ENCODE data around the gene PPFIA2. TPM values are rescaled to one million over a fixed set of nuclear protein-coding genes. Genes with fewer than 3 reads are reported as not detected.

PPFIA2 gene
- polyA plus RNA-seq, 3 donors = not detected

GRCh38 chr12:81492131-81492720 lies 266.9 kb downstream of the PPFIA2 start:
- 86% methylated on average over 1 of the region's 2 CpGs for WGBS (ENCODE audit: insufficient coverage)
- no peak overlapping the region for H3K27ac ChIP-seq (ENCODE audit: low read depth in 1 of 2, low read length in 2 of 2)
- DNase-seq = no peak
- no peaks in the 10 kb centered on the region for H3K27me3 Mint-ChIP-seq (ENCODE audit: low read depth in 3 of 3)
- H4K20me1 ChIP-seq (ENCODE audit: insufficient read depth, low read length) = no peaks in the 10 kb centered on the region
- no peaks in the 10 kb centered on the region for H3K4me1 ChIP-seq (ENCODE audit: control insufficient read depth in 1 of 2, insufficient read depth in 2 of 2, low read length in 2 of 2)
- no peak overlapping the region for H2AFZ ChIP-seq (ENCODE audit: insufficient read depth, low read depth, low read length, poor library complexity, severe bottlenecking)
- H3K36me3 Mint-ChIP-seq = no peaks in the 10 kb centered on the region
- peaks cover 0 to 1% (median 0%) of the 10 kb centered on the region in 7 donors for H3K9me3 Mint-ChIP-seq
- H3K9me3 ChIP-seq (replicated peaks in 1 of 2; ENCODE audit: control insufficient read depth in 1 of 2, insufficient read depth in 1 of 2, low read length in 2 of 2) = no peaks in the 10 kb centered on the region
- H3K4me3 ChIP-seq (replicated peaks in 1 of 3; ENCODE audit: low read depth in 2 of 3, low read length in 3 of 3) = no peak overlapping the region
- intact Hi-C loops (cut with micrococcal nuclease) = no loop called here
- H3K4me1 Mint-ChIP-seq = no peaks in the 10 kb centered on the region
- no peaks in the 10 kb centered on the region for H3K79me2 ChIP-seq (ENCODE audit: insufficient read depth, low read length)
- no peak overlapping the region for H3K4me2 ChIP-seq (replicated peaks; ENCODE audit: extremely low read depth, low read length, poor library complexity, severe bottlenecking)
- H3K9ac ChIP-seq (ENCODE audit: insufficient read depth, low read length, poor library complexity, severe bottlenecking) = no peak overlapping the region
- no peak overlapping the region for H3K27ac Mint-ChIP-seq
- H3K36me3 ChIP-seq (replicated peaks in 1 of 2; ENCODE audit: control insufficient read depth in 1 of 2, insufficient read depth in 2 of 2, low read length in 2 of 2) = no peaks in the 10 kb centered on the region
- H3K4me3 Mint-ChIP-seq = no peak overlapping the region
- no peaks in the 10 kb centered on the region for H3K27me3 ChIP-seq (ENCODE audit: control insufficient read depth in 2 of 2, insufficient read depth in 2 of 2, low read length in 2 of 2)
- TF ChIP-seq, protein P1, sequence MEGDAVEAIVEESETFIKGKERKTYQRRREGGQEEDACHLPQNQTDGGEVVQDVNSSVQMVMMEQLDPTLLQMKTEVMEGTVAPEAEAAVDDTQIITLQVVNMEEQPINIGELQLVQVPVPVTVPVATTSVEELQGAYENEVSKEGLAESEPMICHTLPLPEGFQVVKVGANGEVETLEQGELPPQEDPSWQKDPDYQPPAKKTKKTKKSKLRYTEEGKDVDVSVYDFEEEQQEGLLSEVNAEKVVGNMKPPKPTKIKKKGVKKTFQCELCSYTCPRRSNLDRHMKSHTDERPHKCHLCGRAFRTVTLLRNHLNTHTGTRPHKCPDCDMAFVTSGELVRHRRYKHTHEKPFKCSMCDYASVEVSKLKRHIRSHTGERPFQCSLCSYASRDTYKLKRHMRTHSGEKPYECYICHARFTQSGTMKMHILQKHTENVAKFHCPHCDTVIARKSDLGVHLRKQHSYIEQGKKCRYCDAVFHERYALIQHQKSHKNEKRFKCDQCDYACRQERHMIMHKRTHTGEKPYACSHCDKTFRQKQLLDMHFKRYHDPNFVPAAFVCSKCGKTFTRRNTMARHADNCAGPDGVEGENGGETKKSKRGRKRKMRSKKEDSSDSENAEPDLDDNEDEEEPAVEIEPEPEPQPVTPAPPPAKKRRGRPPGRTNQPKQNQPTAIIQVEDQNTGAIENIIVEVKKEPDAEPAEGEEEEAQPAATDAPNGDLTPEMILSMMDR (IDR thresholded peaks at IDR 0.05) = no peak

- no peaks in the 10 kb centered on the region for H4K20me1 ChIP-seq (ENCODE audit: insufficient read depth, low read length)
- WGBS (ENCODE audit: insufficient coverage) = no CpG with 5 or more reads among the region's 5 CpGs
- H3K27ac Mint-ChIP-seq = no peak overlapping the region
Observed at GRCh38 chr12:81472934-81473333, 286.2 kb downstream of the PPFIA2 start.

More at GRCh38 chr12:81472934-81473333, 286.2 kb downstream of the PPFIA2 start:
- intact Hi-C loops (cut with micrococcal nuclease) = no loop called here
- Histone ChIP-seq H3K27me3 (ENCODE audit: control insufficient read depth in 2 of 2, insufficient read depth in 2 of 2, low read length in 2 of 2) (no peaks in the 10 kb centered on the region), H3K36me3 (replicated peaks in 1 of 2; ENCODE audit: control insufficient read depth in 1 of 2, insufficient read depth in 2 of 2, low read length in 2 of 2) (no peaks in the 10 kb centered on the region), H3K4me1 (ENCODE audit: control insufficient read depth in 1 of 2, insufficient read depth in 2 of 2, low read length in 2 of 2) (no peaks in the 10 kb centered on the region), H3K79me2 (ENCODE audit: insufficient read depth, low read length) (no peaks in the 10 kb centered on the region), H3K27ac (ENCODE audit: low read depth in 1 of 2, low read length in 2 of 2) (no peak overlapping the region), H3K4me3 (replicated peaks in 1 of 3; ENCODE audit: low read depth in 2 of 3, low read length in 3 of 3) (no peak overlapping the region), H3K9me3 (replicated peaks in 1 of 2; ENCODE audit: control insufficient read depth in 1 of 2, insufficient read depth in 1 of 2, low read length in 2 of 2) (no peaks in the 10 kb centered on the region), H3K4me2 (replicated peaks; ENCODE audit: extremely low read depth, low read length, poor library complexity, severe bottlenecking) (no peak overlapping the region), H2AFZ (ENCODE audit: insufficient read depth, low read depth, low read length, poor library complexity, severe bottlenecking) (no peak overlapping the region), H3K9ac (ENCODE audit: insufficient read depth, low read length, poor library complexity, severe bottlenecking) (no peak overlapping the region)
- Mint-ChIP-seq H3K9me3 (peaks cover 0 to 3% (median 0%) of the 10 kb centered on the region in 7 donors), H3K4me3 (no peak overlapping the region), H3K36me3 (no peaks in the 10 kb centered on the region), H3K4me1 (no peaks in the 10 kb centered on the region), H3K27me3 (ENCODE audit: low read depth in 3 of 3) (peaks cover 0 to 2% (median 0%) of the 10 kb centered on the region in 3 donors)
- TF ChIP-seq, protein P1 (IDR thresholded peaks at IDR 0.05) = no peak
- no peak for DNase-seq

Measured in CD14-positive monocyte (primary cell).